ENCODE measurements around the gene MCRS1. TPM values are rescaled to one million over a fixed set of nuclear protein-coding genes. Genes with fewer than 3 reads are reported as not detected.

The MCRS1 gene
- total and polyA plus RNA-seq, 7 experiments from 2014 or later: 55.5 to 85.2 (median 70.3) TPM

- ChIA-PET CTCF (no interaction called here), POLR2A (interaction anchor here (0.6 kb wide), 1 partner anchor 413 kb away, joined by 3 read pairs; no protein-coding TSS in a partner anchor)
- Histone ChIP-seq H3K4me1 (ENCODE audit: control insufficient read depth in 2 of 2, insufficient read depth in 2 of 2, low read length in 2 of 2) (peaks cover 2 to 4% of the 10 kb centered on the region in 2 donors), H3K36me3 (ENCODE audit: control insufficient read depth in 2 of 3, insufficient read depth in 3 of 3, low read length in 3 of 3) (peaks cover 22 to 85% (median 34%) of the 10 kb centered on the region in 3 experiments), H3K27me3 (ENCODE audit: control insufficient read depth in 2 of 2, insufficient read depth in 2 of 2, low read length in 2 of 2) (no peaks in the 10 kb centered on the region), H3K27ac (ENCODE audit: low read depth, low read length) (no peak overlapping the region), H3K9me3 (ENCODE audit: control insufficient read depth in 2 of 3, low read length in 3 of 3) (no peaks in the 10 kb centered on the region), H3K4me3 (ENCODE audit: low read length) (no peak overlapping the region)
- Mint-ChIP-seq H3K36me3 (peaks cover 11 to 33% (median 14%) of the 10 kb centered on the region in 5 donors), H3K27ac (peak overlapping the region in 1 of 9 donors; percentile 45), H3K27me3 (no peaks in the 10 kb centered on the region), H3K4me3 (no peak overlapping the region), H3K9me3 (no peaks in the 10 kb centered on the region), H3K4me1 (peaks cover 6 to 15% (median 10%) of the 10 kb centered on the region in 7 donors)
- intact Hi-C loops (cut with micrococcal nuclease): no loop called here
- no peak for ATAC-seq
- no peak for DNase-seq
These were observed 8.8 kb downstream of the MCRS1 start for GRCh38 chr12:49559011-49559675.

- peaks cover 11 to 27% (median 14%) of the 10 kb centered on the region in 5 donors for H3K36me3 Mint-ChIP-seq
- H3K27me3 Mint-ChIP-seq: no peaks in the 10 kb centered on the region
- no peak for ATAC-seq
- DNase-seq: no peak
- peaks cover 2 to 13% (median 8%) of the 10 kb centered on the region in 7 donors for H3K4me1 Mint-ChIP-seq
- Histone ChIP-seq H3K27me3 (ENCODE audit: control insufficient read depth in 2 of 2, insufficient read depth in 2 of 2, low read length in 2 of 2) (no peaks in the 10 kb centered on the region), H3K36me3 (ENCODE audit: control insufficient read depth in 2 of 3, insufficient read depth in 3 of 3, low read length in 3 of 3) (peaks cover 22 to 78% (median 30%) of the 10 kb centered on the region in 3 experiments), H3K27ac (ENCODE audit: low read depth, low read length) (no peak overlapping the region), H3K9me3 (ENCODE audit: control insufficient read depth in 2 of 3, low read length in 3 of 3) (no peaks in the 10 kb centered on the region), H3K4me3 (ENCODE audit: low read length) (no peak overlapping the region), H3K4me1 (ENCODE audit: control insufficient read depth in 2 of 2, insufficient read depth in 2 of 2, low read length in 2 of 2) (no peaks in the 10 kb centered on the region)
- no peak overlapping the region for H3K4me3 Mint-ChIP-seq
- no peak overlapping the region for H3K27ac Mint-ChIP-seq
- ChIA-PET CTCF (interaction anchor here (0.6 to 0.8 kb wide), 3 partner anchors 17 to 630 kb away, joined by 3 read pairs; no protein-coding TSS in a partner anchor), POLR2A (no interaction called here)
- no peaks in the 10 kb centered on the region for H3K9me3 Mint-ChIP-seq
- intact Hi-C loops (cut with micrococcal nuclease): no loop called here
These were observed 9.4 kb downstream of the MCRS1 start for GRCh38 chr12:49558526-49558925.

- Mint-ChIP-seq H3K4me1 (peaks cover 5 to 16% (median 8%) of the 10 kb centered on the region in 7 donors), H3K27me3 (no peaks in the 10 kb centered on the region), H3K36me3 (peaks cover 11 to 27% (median 14%) of the 10 kb centered on the region in 5 donors), H3K27ac (no peak overlapping the region), H3K4me3 (no peak overlapping the region), H3K9me3 (no peaks in the 10 kb centered on the region)
- CTCF ChIA-PET: interaction anchor here (0.6 to 0.8 kb wide), 3 partner anchors 16 to 629 kb away, joined by 3 read pairs; no protein-coding TSS in a partner anchor
- ATAC-seq (no peak), DNase-seq (no peak)
- no peaks in the 10 kb centered on the region for H3K4me1 ChIP-seq (ENCODE audit: control insufficient read depth in 2 of 2, insufficient read depth in 2 of 2, low read length in 2 of 2)
- H3K4me3 ChIP-seq (ENCODE audit: low read length): no peak overlapping the region
- no peak overlapping the region for H3K27ac ChIP-seq (ENCODE audit: low read depth, low read length)
- H3K27me3 ChIP-seq (ENCODE audit: control insufficient read depth in 2 of 2, insufficient read depth in 2 of 2, low read length in 2 of 2): no peaks in the 10 kb centered on the region
- POLR2A ChIA-PET: no interaction called here
- peaks cover 21 to 72% (median 24%) of the 10 kb centered on the region in 3 experiments for H3K36me3 ChIP-seq (ENCODE audit: control insufficient read depth in 2 of 3, insufficient read depth in 3 of 3, low read length in 3 of 3)
- H3K9me3 ChIP-seq (ENCODE audit: control insufficient read depth in 2 of 3, low read length in 3 of 3): no peaks in the 10 kb centered on the region
- intact Hi-C loops (cut with micrococcal nuclease): no loop called here
These were observed 10.1 kb downstream of the MCRS1 start for GRCh38 chr12:49557917-49558215.

GRCh38 chr12:49557187-49557916, 10.6 kb downstream of the MCRS1 start:
- H3K4me3 ChIP-seq (ENCODE audit: low read length): no peak overlapping the region
- H3K27ac Mint-ChIP-seq: no peak overlapping the region
- POLR2A ChIA-PET: interaction anchor here (0.8 kb wide), 1 partner anchor 191 kb away, joined by 4 read pairs; no protein-coding TSS in a partner anchor

GRCh38 chr12:49556391-49557186, 11.4 kb downstream of the MCRS1 start:
- intact Hi-C loops (cut with micrococcal nuclease): no loop called here
- Mint-ChIP-seq H3K9me3 (no peaks in the 10 kb centered on the region), H3K4me1 (peaks cover 4 to 22% (median 6%) of the 10 kb centered on the region in 7 donors), H3K27me3 (peaks cover 0 to 5% (median 0%) of the 10 kb centered on the region in 5 donors), H3K36me3 (peaks cover 3 to 16% (median 4%) of the 10 kb centered on the region in 5 donors), H3K4me3 (no peak overlapping the region), H3K27ac (peak overlapping the region in 2 of 9 donors; percentile 5 to 69)
- Histone ChIP-seq H3K27me3 (ENCODE audit: control insufficient read depth in 2 of 2, insufficient read depth in 2 of 2, low read length in 2 of 2) (no peaks in the 10 kb centered on the region), H3K4me3 (ENCODE audit: low read length) (no peak overlapping the region), H3K27ac (ENCODE audit: low read depth, low read length) (no peak overlapping the region), H3K36me3 (ENCODE audit: control insufficient read depth in 2 of 3, insufficient read depth in 3 of 3, low read length in 3 of 3) (peaks cover 9 to 59% (median 13%) of the 10 kb centered on the region in 3 experiments), H3K9me3 (ENCODE audit: control insufficient read depth in 2 of 3, low read length in 3 of 3) (no peaks in the 10 kb centered on the region), H3K4me1 (ENCODE audit: control insufficient read depth in 2 of 2, insufficient read depth in 2 of 2, low read length in 2 of 2) (no peaks in the 10 kb centered on the region)
- ATAC-seq (no peak), DNase-seq (no peak)
- ChIA-PET POLR2A (interaction anchor here (0.8 kb wide), 1 partner anchor 190 kb away, joined by 4 read pairs; no protein-coding TSS in a partner anchor), CTCF (no interaction called here)

More at GRCh38 chr12:49557187-49557916, 10.6 kb downstream of the MCRS1 start:
- Mint-ChIP-seq H3K36me3 (peaks cover 7 to 22% (median 9%) of the 10 kb centered on the region in 5 donors), H3K4me1 (peaks cover 5 to 20% (median 7%) of the 10 kb centered on the region in 7 donors), H3K9me3 (no peaks in the 10 kb centered on the region), H3K27me3 (peaks cover 0 to 3% (median 0%) of the 10 kb centered on the region in 5 donors), H3K4me3 (no peak overlapping the region)
- intact Hi-C loops (cut with micrococcal nuclease): no loop called here
- no peaks in the 10 kb centered on the region for H3K27me3 ChIP-seq (ENCODE audit: control insufficient read depth in 2 of 2, insufficient read depth in 2 of 2, low read length in 2 of 2)
- H3K4me1 ChIP-seq (ENCODE audit: control insufficient read depth in 2 of 2, insufficient read depth in 2 of 2, low read length in 2 of 2): no peaks in the 10 kb centered on the region
- no peak for DNase-seq
- H3K9me3 ChIP-seq (ENCODE audit: control insufficient read depth in 2 of 3, low read length in 3 of 3): no peaks in the 10 kb centered on the region
- H3K27ac ChIP-seq (ENCODE audit: low read depth, low read length): no peak overlapping the region
- CTCF ChIA-PET: no interaction called here
- H3K36me3 ChIP-seq (ENCODE audit: control insufficient read depth in 2 of 3, insufficient read depth in 3 of 3, low read length in 3 of 3): peaks cover 16 to 67% (median 19%) of the 10 kb centered on the region in 3 experiments
- ATAC-seq: no peak

- Mint-ChIP-seq H3K4me1 (peaks cover 2 to 22% (median 6%) of the 10 kb centered on the region in 7 donors), H3K27me3 (peaks cover 0 to 8% (median 0%) of the 10 kb centered on the region in 5 donors), H3K4me3 (no peak overlapping the region), H3K36me3 (peaks cover 3 to 13% (median 4%) of the 10 kb centered on the region in 5 donors), H3K9me3 (no peaks in the 10 kb centered on the region), H3K27ac (no peak overlapping the region)
- Histone ChIP-seq H3K4me1 (ENCODE audit: control insufficient read depth in 2 of 2, insufficient read depth in 2 of 2, low read length in 2 of 2) (no peaks in the 10 kb centered on the region), H3K9me3 (ENCODE audit: control insufficient read depth in 2 of 3, low read length in 3 of 3) (no peaks in the 10 kb centered on the region), H3K4me3 (ENCODE audit: low read length) (no peak overlapping the region), H3K36me3 (ENCODE audit: control insufficient read depth in 2 of 3, insufficient read depth in 3 of 3, low read length in 3 of 3) (peaks cover 5 to 53% (median 13%) of the 10 kb centered on the region in 3 experiments), H3K27ac (ENCODE audit: low read depth, low read length) (no peak overlapping the region), H3K27me3 (ENCODE audit: control insufficient read depth in 2 of 2, insufficient read depth in 2 of 2, low read length in 2 of 2) (no peaks in the 10 kb centered on the region)
- DNase-seq (no peak), ATAC-seq (no peak)
- ChIA-PET CTCF (interaction anchor here (1.0 kb wide), 1 partner anchor 25 kb away, joined by 3 read pairs; no protein-coding TSS in a partner anchor), POLR2A (no interaction called here)
- intact Hi-C loops (cut with micrococcal nuclease): no loop called here
These were observed 12.1 kb downstream of the MCRS1 start for GRCh38 chr12:49555631-49556390.
